Activated T-cell treated with anti-CD3 and anti-CD28 coated beads, Interleukin-2, amount 50 U/mL, for 48 hours (primary cell): ENCODE data around the gene GPR27.

Experiments
- DNase-seq, 2 experiments: peaks; one replicate each; pipeline ENCODE4 v3.0.0-alpha.2; 2020

The GPR27 gene

GRCh38 chr3:71733319-71733718 lies 20.3 kb upstream of the GPR27 start:
- no peak for DNase-seq

DNA sequence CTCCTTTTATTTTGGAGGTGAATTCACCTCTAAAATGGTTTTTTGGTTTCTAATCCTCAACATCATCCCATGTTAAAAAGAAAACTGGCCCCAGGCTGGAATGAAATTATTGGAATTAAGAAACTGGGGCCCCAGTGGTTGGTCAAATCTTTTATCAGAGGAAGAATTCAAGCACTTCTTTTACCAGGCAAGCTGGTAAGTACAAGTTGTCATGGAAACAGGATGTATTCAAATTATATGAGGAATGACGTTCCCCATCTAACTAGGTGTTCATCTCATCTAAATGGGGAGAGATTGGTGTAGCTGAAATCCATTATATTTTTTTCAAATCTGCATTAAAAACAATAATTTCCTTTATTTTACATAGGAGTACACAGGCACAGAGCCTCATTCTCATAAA lies 18.8 kb upstream of the GPR27 start:
- DNase-seq: no peak

DNA sequence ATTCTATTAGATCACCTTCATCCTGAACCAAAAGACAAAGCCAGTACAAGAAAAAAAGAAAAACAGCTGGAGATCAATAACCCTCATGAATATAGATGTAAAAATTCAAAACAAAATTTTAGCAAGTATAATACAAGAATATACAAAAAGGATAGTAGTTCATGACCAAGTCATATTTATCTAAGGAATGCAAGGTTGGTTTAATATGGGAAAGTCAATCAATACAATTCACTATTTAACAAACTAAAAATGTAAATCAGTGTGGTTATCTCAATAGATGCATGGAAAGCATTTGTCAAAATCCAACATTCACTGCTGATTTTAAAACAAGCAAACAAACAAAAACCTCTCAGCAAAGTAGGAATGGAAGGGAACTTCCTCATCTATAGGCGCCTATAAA lies 11.0 kb upstream of the GPR27 start:
- no peak for DNase-seq

DNA sequence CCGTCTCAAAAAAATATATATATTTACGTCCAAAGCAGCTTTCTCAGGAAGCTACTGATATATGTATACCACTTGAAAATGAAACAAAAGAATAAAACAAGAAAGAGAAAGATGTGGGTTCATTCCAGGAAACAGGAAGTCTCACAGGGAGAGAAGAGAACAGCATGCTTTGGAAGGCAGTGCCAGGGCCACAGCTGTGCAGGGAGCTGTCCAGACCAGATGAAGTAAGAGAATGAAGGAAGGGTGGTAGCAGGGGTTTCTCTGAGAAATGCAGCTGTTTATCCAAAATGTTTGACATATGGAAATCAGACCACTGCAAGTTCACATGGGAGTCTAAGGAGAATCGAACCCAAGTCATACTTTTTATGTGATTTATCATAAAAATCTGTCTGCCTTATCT lies 8.9 kb upstream of the GPR27 start:
- DNase-seq: no peak

DNA sequence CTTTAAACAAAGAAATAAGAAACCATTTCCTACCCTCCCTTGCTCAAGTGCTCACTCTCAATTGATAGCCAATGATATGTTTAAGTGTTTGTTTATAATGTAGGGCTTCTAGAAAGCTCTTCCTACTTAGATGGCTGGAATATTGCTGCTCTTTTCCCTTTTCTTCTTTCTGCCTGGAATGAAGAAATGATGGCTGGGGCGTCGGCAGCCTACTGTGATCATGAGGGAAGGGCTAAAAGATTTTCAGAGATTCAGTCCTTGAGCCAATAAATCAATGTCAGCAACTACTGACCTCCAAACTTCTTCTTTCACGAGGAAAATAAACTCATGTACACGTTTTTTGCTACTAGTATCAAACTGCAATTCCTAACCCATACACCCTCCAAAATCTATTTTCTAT lies 2.1 kb upstream of the GPR27 start:
- no peak for DNase-seq

DNA sequence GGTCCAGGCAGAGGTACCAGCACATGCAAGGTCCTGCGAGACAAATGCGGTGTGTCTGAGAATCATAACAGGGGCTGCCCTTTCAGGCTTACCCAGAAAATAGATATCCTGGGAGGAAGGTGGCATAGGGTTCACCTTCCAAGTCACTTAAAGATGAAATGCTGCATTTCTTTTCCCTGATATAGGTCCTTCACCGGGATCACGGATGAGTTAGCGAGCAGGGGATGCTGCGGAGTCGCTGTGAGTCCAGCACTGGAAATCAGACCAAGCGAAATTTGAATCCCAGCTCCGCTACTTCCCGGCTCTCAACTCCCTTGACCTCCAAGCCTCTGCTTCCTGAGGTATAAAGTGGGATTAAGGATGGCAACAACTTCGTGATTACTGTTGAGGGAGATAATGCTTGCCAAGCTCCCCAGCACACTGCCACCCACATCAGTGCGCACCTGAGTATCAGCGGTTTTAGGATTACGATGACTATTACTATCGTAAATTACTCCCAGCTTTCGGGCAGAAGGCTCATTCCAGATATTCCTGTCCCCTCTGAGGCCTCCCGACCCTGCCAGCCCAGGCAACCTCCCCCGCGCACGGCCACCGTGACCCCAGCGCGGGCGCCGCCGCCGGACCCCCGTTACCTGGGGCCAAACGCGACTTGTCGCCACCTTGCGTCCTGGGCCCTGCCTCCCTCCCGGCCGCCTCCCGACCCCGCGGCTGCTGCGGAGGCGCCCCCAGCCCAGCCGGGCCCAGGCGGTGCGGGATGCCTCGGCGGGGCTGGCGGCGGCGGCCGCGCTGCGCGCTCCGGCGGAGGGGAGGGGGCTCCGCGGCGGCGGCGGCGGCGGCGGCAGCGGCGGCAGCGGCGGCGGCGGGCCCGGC lies 589 bp upstream of the GPR27 start:
- DNase-seq: peak in 1 of 2 experiments; percentile 22

- no peak for DNase-seq
Measured at GRCh38 chr3:71754610-71755253, 1.1 kb downstream of the GPR27 start.

DNA sequence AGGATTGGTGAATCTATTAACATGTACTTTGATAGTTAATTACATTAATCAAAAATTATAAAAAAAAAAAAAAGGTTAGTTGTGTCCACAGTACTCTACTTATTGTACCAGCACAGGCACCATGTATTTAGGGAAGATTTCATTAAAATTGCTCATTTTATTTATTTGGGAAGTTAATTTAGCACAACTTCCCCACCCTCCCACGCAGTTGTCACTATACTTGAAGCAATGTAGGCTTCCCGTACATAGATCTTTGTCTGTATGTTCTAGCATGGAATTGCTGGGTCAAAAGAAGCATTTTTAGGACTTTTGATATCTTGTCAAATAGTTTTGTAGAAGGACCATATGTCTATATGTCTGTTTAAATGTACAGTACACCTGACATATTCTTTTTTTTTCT lies 4.4 kb downstream of the GPR27 start:
- DNase-seq: no peak

DNA sequence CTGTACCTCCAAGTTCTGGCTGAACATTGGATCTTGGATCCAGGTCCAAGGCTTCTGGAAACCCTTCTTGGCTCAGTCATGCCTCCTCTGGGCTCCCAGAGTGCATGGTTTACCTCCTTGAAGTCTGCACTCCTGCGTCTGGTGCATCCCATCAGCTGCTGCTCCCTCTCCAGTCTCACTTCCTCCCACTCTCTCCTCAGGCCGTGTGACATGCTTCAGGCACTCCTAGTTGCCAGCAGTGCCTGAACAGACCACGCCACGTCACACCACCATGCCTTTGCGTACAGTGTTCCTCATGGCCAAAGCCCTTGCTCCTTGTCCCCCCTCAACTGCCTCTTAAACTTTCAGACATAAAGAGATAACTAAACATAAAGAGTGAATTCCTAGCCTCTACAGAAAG lies 5.7 kb downstream of the GPR27 start:
- no peak for DNase-seq

GRCh38 chr3:71760140-71760539 lies 6.5 kb downstream of the GPR27 start:
- no peak for DNase-seq

DNA sequence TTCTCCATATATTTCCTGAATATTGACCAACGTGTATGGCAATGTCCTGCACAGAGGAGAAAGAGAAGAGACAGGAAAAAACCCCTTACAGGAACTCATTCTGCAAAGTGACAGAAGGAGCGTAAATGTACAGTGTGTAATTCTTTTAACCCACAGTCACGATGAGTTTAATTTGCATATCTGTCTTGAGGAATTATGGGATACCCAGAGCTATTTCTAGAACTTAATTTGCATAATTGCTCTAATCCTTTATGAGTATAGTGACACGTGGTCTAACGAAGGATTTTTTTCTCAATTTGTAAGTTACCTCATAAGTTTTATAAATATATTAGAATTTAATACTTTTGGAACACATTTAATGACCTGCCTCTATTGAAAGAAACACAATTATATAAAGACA lies 9.8 kb downstream of the GPR27 start:
- no peak for DNase-seq

DNA sequence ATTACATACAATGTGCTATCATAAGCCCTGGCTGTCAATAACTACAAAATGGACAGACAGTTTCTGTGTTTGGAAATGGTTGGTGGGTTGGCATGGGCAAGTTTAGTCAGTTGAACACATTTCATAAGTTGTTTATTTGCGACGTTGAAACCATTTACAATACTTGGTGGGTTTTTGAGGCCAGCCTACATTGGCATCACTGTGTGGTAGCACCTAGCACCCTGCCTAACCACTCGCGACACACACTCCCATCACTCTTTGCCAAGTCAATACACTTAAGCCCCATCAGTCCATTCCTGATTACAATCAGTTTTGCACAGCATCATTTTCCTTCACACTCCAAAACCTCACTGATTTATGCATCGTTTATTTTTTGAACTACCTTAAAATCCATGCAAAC lies 17.5 kb downstream of the GPR27 start:
- DNase-seq: no peak

GRCh38 chr3:71771884-71772283 lies 18.2 kb downstream of the GPR27 start:
- DNase-seq: no peak

DNA sequence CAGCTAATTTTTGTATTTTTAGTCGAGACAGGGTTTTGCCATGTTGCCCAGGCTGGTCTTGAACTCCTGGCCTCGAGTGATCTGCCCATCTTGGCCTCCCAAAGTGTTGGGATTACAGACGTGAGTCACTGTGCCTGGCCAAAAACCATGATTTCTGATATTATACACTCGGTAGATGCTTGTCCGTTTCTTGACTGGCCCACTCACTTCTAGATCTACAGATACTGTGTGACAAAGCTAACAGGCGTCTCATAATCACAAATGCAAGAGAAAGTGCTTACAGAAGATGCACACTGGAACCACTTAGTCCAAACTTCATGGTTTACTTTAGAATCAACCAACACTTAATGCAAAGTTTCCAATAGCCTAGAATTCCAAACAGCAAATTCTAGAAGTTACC lies 22.9 kb downstream of the GPR27 start:
- no peak for DNase-seq

GRCh38 chr3:71778353-71778752 lies 24.7 kb downstream of the GPR27 start:
- no peak for DNase-seq

DNA sequence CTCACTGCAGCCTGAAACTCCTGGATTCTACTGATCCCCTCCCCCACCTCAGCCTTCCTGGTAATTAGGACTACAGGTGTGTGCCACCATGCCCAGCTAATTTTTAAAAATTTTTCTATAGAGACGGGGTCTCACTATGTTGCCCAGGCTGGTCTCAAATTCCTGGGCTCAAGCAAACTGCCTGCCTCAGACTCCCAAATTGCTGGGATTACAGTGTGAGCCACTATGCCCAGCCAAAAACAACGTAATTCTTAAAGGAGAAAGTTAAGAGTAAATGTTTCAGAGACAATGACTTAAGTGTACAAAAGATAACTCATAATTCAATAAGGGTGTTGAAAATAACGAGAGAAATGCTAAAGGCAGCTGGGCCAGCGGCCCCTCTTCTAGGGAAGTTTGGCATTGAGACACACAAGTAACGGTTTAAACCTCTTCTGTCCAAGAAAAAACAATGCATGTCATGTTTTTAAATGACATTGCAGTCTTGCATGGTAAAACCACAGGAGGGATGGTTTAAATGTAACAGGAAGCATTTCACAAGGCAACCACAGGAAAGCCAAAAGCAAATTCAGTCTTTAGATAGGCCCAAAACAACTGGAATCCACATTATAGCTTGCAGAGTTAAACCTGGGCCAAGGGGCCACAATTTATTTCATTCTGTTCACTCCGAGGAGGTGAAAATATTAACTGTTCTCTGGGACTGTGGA lies 26.2 kb downstream of the GPR27 start:
- no peak for DNase-seq

DNA sequence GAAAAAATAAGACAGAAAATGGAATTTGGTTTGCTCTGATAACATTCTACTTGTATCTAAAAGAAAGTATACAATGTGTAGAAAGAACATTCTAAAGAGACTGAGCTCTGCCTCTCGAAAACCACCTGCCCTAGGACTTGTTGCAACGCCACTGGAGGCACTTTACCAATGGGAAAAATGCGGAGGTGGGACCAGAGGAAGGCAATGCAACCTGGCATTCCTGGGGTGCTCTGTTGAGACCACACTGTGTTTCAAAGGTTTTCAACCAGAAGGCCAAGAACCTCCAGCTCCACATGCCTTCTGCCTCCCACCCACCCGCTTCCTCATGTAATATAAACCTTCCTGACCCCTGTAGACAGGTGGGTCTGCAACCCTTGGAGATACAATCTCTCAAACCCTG lies 26.8 kb downstream of the GPR27 start:
- no peak for DNase-seq

GRCh38 chr3:71783152-71783551 lies 29.5 kb downstream of the GPR27 start:
- no peak for DNase-seq

- DNase-seq: peak; percentile 20 to 21
Measured at GRCh38 chr3:71784201-71784913, 30.7 kb downstream of the GPR27 start.

GRCh38 chr3:71784914-71785531 lies 31.4 kb downstream of the GPR27 start, which contains the start of gene PROK2:
TSS of gene PROK2 (minus strand) at chr3:71785148. CDS start at chr3:71785052, 96 bp downstream.
- DNase-seq: peak; percentile 51 to 60

DNA sequence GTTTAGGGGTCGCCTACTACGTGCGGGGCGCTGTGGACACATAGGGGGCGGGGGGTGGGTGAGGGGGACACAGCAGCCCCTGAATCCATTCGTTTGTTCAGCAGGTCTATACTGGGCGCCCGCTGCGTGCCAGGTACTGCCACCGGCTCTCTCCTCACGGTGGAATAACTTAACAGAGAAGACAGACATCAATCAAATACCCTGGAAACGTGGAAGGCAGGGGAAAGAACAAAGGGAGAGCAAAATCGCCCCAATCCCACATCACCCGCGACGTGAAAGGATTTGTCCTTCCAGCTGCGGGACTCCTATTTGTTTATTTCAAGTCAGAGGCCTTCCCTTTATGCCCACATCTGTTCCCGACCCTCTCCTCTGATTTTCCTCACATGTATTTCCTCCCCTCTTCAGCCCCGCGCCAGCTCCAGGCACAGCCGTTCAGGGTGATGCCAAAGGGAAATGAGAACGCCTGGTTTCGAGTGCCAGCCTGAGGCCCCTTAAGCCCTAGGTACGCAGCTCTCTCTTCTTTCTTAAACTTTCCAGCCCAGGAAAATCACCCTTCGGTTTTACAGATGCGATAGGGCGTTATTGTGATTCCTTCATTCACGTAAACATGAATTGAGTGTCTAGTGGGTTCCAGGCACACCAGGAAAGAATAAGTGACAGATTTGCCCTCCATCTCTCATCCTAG lies 32.0 kb downstream of the GPR27 start:
- DNase-seq: peak in 1 of 2 experiments; percentile 19

- DNase-seq: no peak
Measured at GRCh38 chr3:71786217-71786549, 32.5 kb downstream of the GPR27 start.
